AG04450 (cell line): ENCODE data around the gene RMND5B. TPM values are rescaled to one million over a fixed set of nuclear protein-coding genes. Genes with fewer than 3 reads are reported as not detected.

Experiments used
- CTCF ChIA-PET: fragments of 300-600, 350-600 bp; formaldehyde crosslinking; extraction: SDS; loops from one replicate; lab custom pipeline; 2022; ENCODE audit warnings: antibody characterized with exemption, inconsistent platforms; lab: Charles Lee
- POLR2A ChIA-PET: fragments of 350-600 bp; formaldehyde crosslinking; extraction: SDS; loops from one replicate; lab custom pipeline; 2021; ENCODE audit warnings: antibody characterized with exemption, inconsistent platforms; lab: Yijun Ruan, JAX
- DNase-seq: peaks from one replicate; pipeline ENCODE4 v3.0.0-alpha.2; 2011; ENCODE audit warnings: low read depth, low spot score
- H3K27ac ChIP-seq: one replicate; pipeline ENCODE4 v1.5.1; 2012; ENCODE audit warnings: low read depth, low read length, control low read depth
- H3K27me3 ChIP-seq: one replicate; pipeline ENCODE4 v1.6.0; 2012; ENCODE audit warnings: low read length; ENCODE audit not compliant: control insufficient read depth, insufficient read depth
- H3K4me3 ChIP-seq: 2 replicates; pipeline ENCODE4 v1.5.1; 2011; ENCODE audit warnings: mild to moderate bottlenecking, low read depth, low read length, control low read depth
- H3K9me3 ChIP-seq: 2 replicates; pipeline ENCODE4 v1.5.1; 2012; ENCODE audit warnings: low read length; ENCODE audit not compliant: control insufficient read depth, insufficient read depth
- polyA plus RNA-seq: library from polyadenylated mRNA; depleted of rRNA; stranded (reverse); fragments of >200 nt; gene quantifications from 2 replicates; pipeline ENCODE4 v1.2.3, GENCODE V29; 2011
- TF ChIP-seq, protein P1 (sequence below): IDR thresholded peaks from 2 replicates; pipeline ENCODE4 v1.5.1; 2011; ENCODE audit warnings: low read depth, low read length, control low read depth, inconsistent platforms

The RMND5B gene
- polyA plus RNA-seq, 1 experiment, result 19.8 TPM

DNA sequence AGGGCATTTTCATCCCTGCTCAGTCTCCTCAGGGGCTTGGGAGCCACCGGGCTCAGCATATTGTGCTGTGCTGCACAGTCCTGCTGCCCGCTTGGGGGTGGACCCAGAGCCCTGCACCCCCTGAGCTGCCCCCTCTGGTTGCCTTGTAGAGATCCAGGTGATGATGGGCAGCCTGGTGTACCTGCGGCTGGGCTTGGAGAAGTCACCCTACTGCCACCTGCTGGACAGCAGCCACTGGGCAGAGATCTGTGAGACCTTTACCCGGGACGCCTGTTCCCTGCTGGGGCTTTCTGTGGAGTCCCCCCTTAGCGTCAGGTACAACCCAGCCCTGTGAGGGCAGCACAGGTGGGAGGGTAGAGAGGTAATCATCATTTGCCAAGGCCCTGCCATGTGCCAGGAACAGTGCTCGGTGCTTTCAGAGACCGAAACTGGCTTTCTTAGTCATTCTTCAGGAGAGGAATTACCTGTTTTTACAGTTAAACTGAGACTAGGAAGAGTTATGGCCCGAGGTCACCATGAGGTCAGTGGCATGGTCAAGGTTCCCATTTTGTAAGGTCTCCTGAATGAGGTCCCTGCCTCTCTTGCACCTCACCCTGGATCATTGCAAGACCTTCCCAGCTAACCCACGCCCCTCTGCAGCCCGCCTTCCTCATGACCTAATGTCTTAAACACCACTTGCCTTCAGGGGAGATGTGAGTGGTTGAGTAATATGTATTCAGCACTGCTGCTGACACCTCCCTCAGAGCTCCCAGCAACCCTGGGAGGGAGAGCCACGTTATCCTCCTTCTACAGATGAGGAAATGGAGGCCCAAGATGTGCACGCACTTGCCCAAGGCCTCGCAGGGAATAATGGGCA lies 15.4 kb downstream of the RMND5B start:
- Histone ChIP-seq H3K27me3 (no peaks in the 10 kb centered on the region), H3K4me3 (no peak overlapping the region), H3K9me3 (no peaks in the 10 kb centered on the region), H3K27ac (peak overlapping the region; percentile 2)
- TF ChIP-seq, protein P1, sequence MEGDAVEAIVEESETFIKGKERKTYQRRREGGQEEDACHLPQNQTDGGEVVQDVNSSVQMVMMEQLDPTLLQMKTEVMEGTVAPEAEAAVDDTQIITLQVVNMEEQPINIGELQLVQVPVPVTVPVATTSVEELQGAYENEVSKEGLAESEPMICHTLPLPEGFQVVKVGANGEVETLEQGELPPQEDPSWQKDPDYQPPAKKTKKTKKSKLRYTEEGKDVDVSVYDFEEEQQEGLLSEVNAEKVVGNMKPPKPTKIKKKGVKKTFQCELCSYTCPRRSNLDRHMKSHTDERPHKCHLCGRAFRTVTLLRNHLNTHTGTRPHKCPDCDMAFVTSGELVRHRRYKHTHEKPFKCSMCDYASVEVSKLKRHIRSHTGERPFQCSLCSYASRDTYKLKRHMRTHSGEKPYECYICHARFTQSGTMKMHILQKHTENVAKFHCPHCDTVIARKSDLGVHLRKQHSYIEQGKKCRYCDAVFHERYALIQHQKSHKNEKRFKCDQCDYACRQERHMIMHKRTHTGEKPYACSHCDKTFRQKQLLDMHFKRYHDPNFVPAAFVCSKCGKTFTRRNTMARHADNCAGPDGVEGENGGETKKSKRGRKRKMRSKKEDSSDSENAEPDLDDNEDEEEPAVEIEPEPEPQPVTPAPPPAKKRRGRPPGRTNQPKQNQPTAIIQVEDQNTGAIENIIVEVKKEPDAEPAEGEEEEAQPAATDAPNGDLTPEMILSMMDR, result peak; percentile 77
- ChIA-PET POLR2A (no interaction called here), CTCF (interaction anchor here (1.0 to 9.2 kb wide), 3 partner anchors 8 to 70 kb away, joined by 3 to 104 read pairs (median 3); partner anchors contain the start of gene NHP2)
- DNase-seq, result no peak

DNA sequence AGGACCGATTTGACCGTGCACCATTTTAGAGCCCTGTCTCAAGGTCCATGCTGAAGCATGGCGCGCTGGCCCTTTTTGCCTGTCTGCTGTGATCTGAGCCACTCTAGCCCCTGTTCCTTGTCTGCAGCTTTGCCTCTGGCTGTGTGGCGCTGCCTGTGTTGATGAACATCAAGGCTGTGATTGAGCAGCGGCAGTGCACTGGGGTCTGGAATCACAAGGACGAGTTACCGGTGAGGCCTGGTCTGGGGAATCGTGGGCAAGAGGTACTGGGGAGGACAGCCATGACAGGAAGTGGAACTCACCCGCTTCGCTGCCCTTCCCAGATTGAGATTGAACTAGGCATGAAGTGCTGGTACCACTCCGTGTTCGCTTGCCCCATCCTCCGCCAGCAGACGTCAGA lies 16.6 kb downstream of the RMND5B start:
- no peak overlapping the region for H3K4me3 ChIP-seq
- CTCF ChIA-PET, result interaction anchor here (9.2 kb wide), 1 partner anchor 71 kb away, joined by 104 read pairs; no protein-coding TSS in a partner anchor
- no peaks in the 10 kb centered on the region for H3K9me3 ChIP-seq
- DNase-seq, result no peak
- H3K27ac ChIP-seq, result no peak overlapping the region
- no peaks in the 10 kb centered on the region for H3K27me3 ChIP-seq
- TF ChIP-seq, protein P1, result no peak
- POLR2A ChIA-PET, result no interaction called here

DNA sequence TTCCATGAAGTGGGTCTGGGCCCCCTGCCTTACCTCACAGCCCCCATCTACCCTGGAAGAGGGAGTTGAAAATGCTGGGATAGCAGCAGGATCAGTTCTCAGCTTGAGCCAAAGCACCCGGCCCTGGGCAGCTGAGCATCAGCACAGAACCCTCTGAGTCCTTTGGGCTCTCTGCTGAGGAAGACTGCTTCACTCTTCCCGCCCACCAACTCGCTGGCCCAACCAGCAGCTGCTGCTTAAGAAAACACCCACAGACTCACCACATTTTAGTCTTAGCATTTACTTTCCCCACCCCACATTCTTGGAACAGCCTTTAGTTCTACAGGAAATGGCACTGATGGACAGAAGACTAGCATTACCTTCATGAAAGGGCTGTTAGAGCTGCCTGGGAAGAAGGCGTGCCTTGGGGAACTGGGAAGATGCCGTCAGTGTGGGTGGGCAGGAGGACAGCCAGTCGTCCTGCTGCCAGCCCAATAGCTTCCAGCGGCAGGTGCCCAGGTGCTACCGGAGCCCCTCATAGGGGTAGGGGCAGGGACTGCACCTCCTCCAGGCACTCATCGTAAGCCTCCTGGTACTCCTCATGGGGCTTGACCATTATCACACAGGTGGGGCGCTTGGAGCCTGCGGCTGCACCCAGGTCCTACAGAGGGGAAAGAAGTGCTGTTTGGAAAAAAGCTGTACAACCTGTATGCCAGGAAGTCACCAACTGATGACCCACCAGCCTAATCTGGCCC lies 18.6 kb downstream of the RMND5B start:
- H3K4me3 ChIP-seq, result no peak overlapping the region
- DNase-seq, result no peak
- H3K27ac ChIP-seq, result no peak overlapping the region
- H3K27me3 ChIP-seq, result no peaks in the 10 kb centered on the region
- ChIA-PET CTCF (interaction anchor here (0.7 to 9.2 kb wide), 2 partner anchors 28 to 73 kb away, joined by 3 to 104 read pairs; no protein-coding TSS in a partner anchor), POLR2A (interaction anchor here (0.6 kb wide), 1 partner anchor 71 kb away, joined by 3 read pairs; no protein-coding TSS in a partner anchor)
- TF ChIP-seq, protein P1, result no peak
- no peaks in the 10 kb centered on the region; the same call in 1 of the 2 replicates for H3K9me3 ChIP-seq

DNA sequence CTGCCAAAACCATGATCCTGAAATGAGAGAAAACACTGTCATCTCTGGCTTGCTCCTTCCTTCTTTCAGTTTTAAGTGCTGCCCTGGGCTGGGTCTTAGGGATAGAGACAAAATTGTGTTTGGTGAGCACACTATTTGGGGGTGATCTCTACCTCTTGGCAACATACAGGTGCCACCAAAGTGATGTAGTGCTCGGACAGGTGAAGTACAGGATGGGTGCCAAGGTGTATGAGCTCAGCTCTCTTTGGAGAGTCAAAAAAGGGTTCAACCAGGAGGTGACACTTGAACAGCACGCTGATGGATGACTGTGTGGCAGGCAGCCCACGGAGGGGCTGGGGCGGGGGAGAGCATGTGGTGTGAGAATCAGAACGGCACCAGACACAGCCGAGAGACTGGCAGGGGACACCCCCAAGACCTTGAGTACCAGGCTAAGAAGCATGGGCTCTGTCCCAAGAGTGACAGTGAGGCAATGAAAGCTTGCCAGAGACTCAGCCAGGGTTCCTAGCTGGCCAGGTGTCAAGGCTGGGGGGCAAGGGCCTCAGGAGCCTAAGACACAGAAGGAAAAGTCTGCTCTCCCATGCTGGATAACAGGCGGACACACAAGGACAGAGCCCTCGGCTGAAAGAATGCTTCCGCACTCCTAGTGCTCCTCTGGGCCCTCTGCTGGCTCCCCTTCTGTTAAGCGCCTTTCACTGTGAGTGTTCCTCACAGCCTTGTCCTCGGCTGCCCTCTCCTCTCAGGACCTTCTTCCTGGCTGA lies 20.3 kb downstream of the RMND5B start:
- peak overlapping the region; percentile 11 for H3K27ac ChIP-seq
- no peaks in the 10 kb centered on the region; the same call in 1 of the 2 replicates for H3K9me3 ChIP-seq
- H3K27me3 ChIP-seq, result no peaks in the 10 kb centered on the region
- POLR2A ChIA-PET, result no interaction called here
- no peak for DNase-seq
- no peak overlapping the region for H3K4me3 ChIP-seq
- TF ChIP-seq, protein P1, result peak; percentile 18; the same call in 1 of the 2 replicates
- CTCF ChIA-PET, result interaction anchor here (9.2 kb wide), 1 partner anchor 75 kb away, joined by 104 read pairs; no protein-coding TSS in a partner anchor
